Natural killer cell (primary cell): ENCODE measurements around the gene AGAP5. TPM values are rescaled to one million over a fixed set of nuclear protein-coding genes. Genes with fewer than 3 reads are reported as not detected.
"Not testable (repeated sequence)": the region's sequence is repeated elsewhere in the genome, so short reads cannot be mapped to it uniquely, and the experiment has no call there.

Source experiments
- ATAC-seq, 3 donors: fragments of 150-1000 bp in 2 of 3; fragments of 200-7000 bp in 1 of 3; cut with Tn5 transposase; 1 replicate in 1 of 3; 2 replicates in 2 of 3; pipeline ENCODE4 v1.10.0; 2021; ENCODE audit warnings: mild to moderate bottlenecking in 2 of 3, moderate library complexity in 2 of 3
- DNase-seq, 2 donors: peaks; one replicate each; pipeline versions ENCODE4 v3.0.0 to v3.0.0-alpha.2; 2013 to 2021; ENCODE audit warnings: mixed read lengths in 1 of 2
- H3K27ac ChIP-seq: one replicate; pipeline ENCODE4 v1.5.1; 2013; ENCODE audit warnings: mild to moderate bottlenecking, low read length
- H3K27me3 ChIP-seq: one replicate; pipeline ENCODE4 v1.6.1; 2013; ENCODE audit warnings: low read length; ENCODE audit not compliant: control insufficient read depth, insufficient read depth
- H3K36me3 ChIP-seq: one replicate; pipeline ENCODE4 v1.6.1; 2013; ENCODE audit warnings: low read length; ENCODE audit not compliant: control insufficient read depth, insufficient read depth
- H3K4me1 ChIP-seq: one replicate; pipeline ENCODE4 v1.6.1; 2013; ENCODE audit warnings: low read length; ENCODE audit not compliant: control insufficient read depth, insufficient read depth
- H3K4me3 ChIP-seq: one replicate; pipeline ENCODE4 v1.5.1; 2013; ENCODE audit warnings: low read length
- H3K9me3 ChIP-seq: one replicate; pipeline ENCODE4 v1.6.1; 2013; ENCODE audit warnings: low read length; ENCODE audit not compliant: control insufficient read depth, insufficient read depth
- H3K27ac Mint-ChIP-seq, 2 donors: one replicate each; pipeline ENCODE4 v1.8.0; 2022; ENCODE audit warnings: mild to moderate bottlenecking in 2 of 2, mixed read lengths in 2 of 2, moderate library complexity in 1 of 2
- H3K27me3 Mint-ChIP-seq, 2 donors: one replicate each; pipeline ENCODE4 v1.8.0; 2022; ENCODE audit warnings: low read depth in 2 of 2, mixed read lengths in 2 of 2
- H3K36me3 Mint-ChIP-seq: one replicate; pipeline ENCODE4 v1.8.0; 2022; ENCODE audit warnings: mixed read lengths
- H3K4me1 Mint-ChIP-seq, 2 donors: one replicate each; pipeline ENCODE4 v1.8.0; 2022; ENCODE audit warnings: mixed read lengths in 2 of 2
- H3K4me3 Mint-ChIP-seq: one replicate; pipeline ENCODE4 v1.8.0; 2022; ENCODE audit warnings: mild to moderate bottlenecking, moderate library complexity, mixed read lengths
- H3K9me3 Mint-ChIP-seq, 2 donors: one replicate each; pipeline ENCODE4 v1.8.0; 2022; ENCODE audit warnings: mixed read lengths in 2 of 2
- WGBS: methylation state at CpG from one replicate; pipeline ENCODE4 v1.1.7; 2013; ENCODE audit warnings: missing lambda C conversion rate; ENCODE audit not compliant: insufficient coverage; 5-methylcytosine and 5-hydroxymethylcytosine counted together
- intact Hi-C: fragments of 100-400 bp; cut with micrococcal nuclease; formaldehyde crosslinking; loops from one replicate; pipeline ENCODE4 v1.14.2; 2022
- total RNA-seq, 4 donors: library from RNA; stranded (reverse); fragments of 120-200 nt in 1 of 4; gene quantifications; one replicate each; pipeline versions ENCODE4 v1.2.3 to v1.2.4, GENCODE V29; 2013 to 2022

The AGAP5 gene
- total RNA-seq, 3 donors from 2014 or later (not counting 1 experiment from before 2014, with no cell fraction given): 8.4 to 14.6 (median 9.4) TPM

DNA sequence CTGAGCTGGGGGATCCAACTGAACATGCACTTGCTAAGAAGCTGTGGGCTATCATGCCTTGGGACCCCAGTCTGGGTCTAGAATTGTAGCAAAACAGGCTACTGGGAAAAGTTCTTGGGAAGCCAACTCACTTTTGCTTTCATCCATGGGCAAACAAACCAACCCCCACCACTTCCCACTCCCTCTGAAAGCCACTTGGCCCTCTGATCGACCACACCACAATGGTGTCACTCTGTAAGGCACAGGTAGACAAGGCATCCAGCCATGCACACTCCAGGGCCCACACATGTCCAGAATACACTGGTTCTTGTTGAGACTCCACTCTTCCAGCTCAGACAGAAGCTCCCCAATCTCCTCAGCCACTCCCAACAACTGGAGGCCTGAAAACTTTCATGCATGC is 10.2 kb upstream of the AGAP5 start:
- WGBS: 90% methylated on average over 1 of the region's 1 CpG
- H3K4me1 ChIP-seq, ATAC-seq, intact Hi-C loops, DNase-seq, H3K4me1 Mint-ChIP-seq, H3K27me3 Mint-ChIP-seq, H3K4me3 ChIP-seq, H3K27me3 ChIP-seq, H3K27ac Mint-ChIP-seq, H3K27ac ChIP-seq, H3K9me3 ChIP-seq, H3K4me3 Mint-ChIP-seq, H3K9me3 Mint-ChIP-seq, H3K36me3 ChIP-seq, H3K36me3 Mint-ChIP-seq: not testable (repeated sequence)

DNA sequence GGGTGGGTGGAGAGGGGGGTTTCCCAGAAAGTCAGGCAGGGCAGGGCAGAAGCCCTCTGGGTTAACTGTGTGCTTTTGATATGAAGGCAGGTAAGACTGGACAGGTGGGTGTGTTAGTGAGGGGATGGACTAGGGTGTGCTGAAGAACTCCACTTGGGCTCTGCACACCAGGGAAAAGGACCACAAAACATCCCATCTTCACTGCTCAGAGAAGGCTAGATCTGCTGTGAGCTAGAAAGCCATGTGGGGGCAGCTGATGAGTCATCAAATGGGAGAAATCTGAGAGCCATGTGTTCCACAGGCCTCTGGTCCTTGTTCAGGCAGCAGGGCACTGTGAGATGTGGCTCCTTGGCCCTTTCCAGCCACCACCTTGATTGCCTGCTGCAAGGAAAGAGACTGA is 9.7 kb upstream of the AGAP5 start:
- intact Hi-C loops, H3K9me3 ChIP-seq, H3K4me3 ChIP-seq, H3K4me1 ChIP-seq, H3K36me3 Mint-ChIP-seq, H3K4me1 Mint-ChIP-seq, H3K36me3 ChIP-seq, H3K27ac ChIP-seq, H3K27ac Mint-ChIP-seq, ATAC-seq, DNase-seq, H3K27me3 ChIP-seq, H3K9me3 Mint-ChIP-seq, H3K4me3 Mint-ChIP-seq, H3K27me3 Mint-ChIP-seq: not testable (repeated sequence)

DNA sequence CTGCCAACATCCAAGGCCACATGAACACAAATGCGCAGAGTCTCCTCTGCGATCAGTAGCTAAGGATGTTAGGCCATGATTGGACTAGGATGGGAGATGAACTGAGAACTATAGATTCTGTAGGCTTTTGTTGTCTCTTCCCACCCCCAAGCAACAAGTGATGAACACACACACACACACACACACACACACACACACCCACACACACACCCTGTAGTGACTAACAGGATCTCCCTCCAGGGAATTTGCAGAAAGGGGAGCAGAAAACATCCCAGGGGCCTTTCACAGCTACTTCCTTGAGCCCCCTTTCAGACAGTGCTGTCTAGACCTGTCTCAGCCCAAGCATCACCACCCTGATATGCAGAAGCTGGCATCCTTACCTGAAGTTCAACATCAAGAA is 8.6 kb upstream of the AGAP5 start:
- DNase-seq: not testable (repeated sequence)

DNA sequence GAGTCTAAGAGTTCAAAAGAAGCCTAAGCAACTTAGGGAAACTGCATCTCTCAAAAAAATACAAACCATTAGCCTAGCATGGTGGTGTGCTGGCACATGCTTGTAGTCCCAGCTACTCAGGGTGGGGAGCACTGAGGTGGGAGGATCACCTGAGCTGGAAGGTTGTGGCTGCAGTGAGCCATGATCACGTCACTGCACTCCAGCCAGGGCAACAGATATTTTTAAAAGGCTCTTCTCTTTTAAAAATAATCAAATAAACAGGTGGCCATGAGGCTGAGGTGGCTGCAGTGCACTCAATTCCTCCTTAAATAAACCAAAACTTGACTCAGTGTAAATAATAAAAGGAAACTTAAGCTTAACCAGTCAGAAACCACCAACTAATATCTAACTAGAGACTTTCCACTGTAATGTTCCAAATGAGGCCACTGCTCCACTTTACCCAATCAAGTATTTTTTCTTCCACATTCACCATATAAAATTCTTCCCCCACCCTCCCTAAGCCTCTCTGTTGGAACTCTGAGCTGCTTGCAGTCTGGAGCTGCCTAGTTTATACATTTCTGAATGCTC is 7.7 kb upstream of the AGAP5 start:
- H3K4me1 Mint-ChIP-seq, DNase-seq, H3K27me3 Mint-ChIP-seq, intact Hi-C loops, H3K4me3 ChIP-seq, H3K27ac ChIP-seq, H3K27me3 ChIP-seq, H3K27ac Mint-ChIP-seq, H3K4me1 ChIP-seq, H3K9me3 Mint-ChIP-seq, H3K9me3 ChIP-seq, H3K4me3 Mint-ChIP-seq, H3K36me3 ChIP-seq, H3K36me3 Mint-ChIP-seq, ATAC-seq: not testable (repeated sequence)
- WGBS: 57% methylated on average over 1 of the region's 1 CpG

More for the DNA sequence above, 8.6 kb upstream of the AGAP5 start:
- H3K4me1 Mint-ChIP-seq, intact Hi-C loops, H3K4me3 Mint-ChIP-seq, H3K9me3 ChIP-seq, H3K36me3 ChIP-seq, H3K27me3 Mint-ChIP-seq, H3K27me3 ChIP-seq, H3K36me3 Mint-ChIP-seq, H3K27ac ChIP-seq, H3K4me1 ChIP-seq, ATAC-seq, H3K27ac Mint-ChIP-seq, H3K9me3 Mint-ChIP-seq, H3K4me3 ChIP-seq: not testable (repeated sequence)
- 100% methylated on average over 1 of the region's 2 CpGs for WGBS

DNA sequence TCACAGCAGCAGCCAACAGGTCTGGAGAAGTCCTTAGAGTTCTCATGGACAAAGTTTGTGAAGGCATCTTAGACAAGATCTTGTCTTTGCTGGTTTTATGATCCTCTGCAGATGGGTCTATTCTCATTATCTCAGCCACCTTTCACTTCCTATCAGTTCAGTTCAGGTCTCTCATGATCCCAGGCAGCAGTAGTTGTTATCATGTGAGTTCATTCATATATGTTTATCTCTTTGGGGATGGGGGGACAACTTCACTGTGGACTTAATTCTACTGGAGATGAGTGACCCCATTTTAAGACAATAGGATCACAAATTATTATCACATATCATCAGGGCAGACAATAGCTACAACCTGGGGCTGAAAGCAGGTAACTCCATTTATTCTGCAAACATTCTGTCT is 6.0 kb upstream of the AGAP5 start:
- H3K36me3 ChIP-seq, H3K27ac Mint-ChIP-seq, H3K27me3 Mint-ChIP-seq, H3K4me3 Mint-ChIP-seq, H3K4me1 Mint-ChIP-seq, DNase-seq, H3K4me1 ChIP-seq, H3K36me3 Mint-ChIP-seq, intact Hi-C loops, H3K9me3 Mint-ChIP-seq, H3K27ac ChIP-seq, H3K27me3 ChIP-seq, H3K4me3 ChIP-seq, ATAC-seq, H3K9me3 ChIP-seq: not testable (repeated sequence)

DNA sequence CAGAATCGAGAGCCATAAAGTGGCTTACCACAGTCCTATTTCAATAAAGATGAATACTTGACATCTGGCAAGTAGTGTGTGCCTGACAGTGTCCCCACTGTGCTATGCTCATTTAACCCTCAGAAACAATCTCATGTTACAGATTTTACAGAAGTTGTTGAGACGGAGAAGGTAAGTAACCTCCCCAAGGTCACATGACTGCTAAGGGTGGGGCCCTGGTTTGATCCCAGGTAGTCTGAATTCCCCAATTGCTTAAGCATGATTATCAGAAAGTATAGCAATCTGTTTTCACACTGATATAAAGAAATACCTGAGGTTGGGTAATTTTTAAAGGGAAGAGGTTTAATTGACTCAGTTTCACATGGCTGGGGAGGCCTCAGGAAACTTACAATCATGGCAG is 910 bp upstream of the AGAP5 start:
- H3K27me3 ChIP-seq, H3K27ac Mint-ChIP-seq, H3K4me1 ChIP-seq, H3K4me3 ChIP-seq, H3K4me3 Mint-ChIP-seq, H3K9me3 ChIP-seq, H3K36me3 ChIP-seq, ATAC-seq, H3K4me1 Mint-ChIP-seq, DNase-seq, H3K27ac ChIP-seq, H3K36me3 Mint-ChIP-seq, H3K27me3 Mint-ChIP-seq, intact Hi-C loops, H3K9me3 Mint-ChIP-seq: not testable (repeated sequence)
- WGBS: 90% methylated on average over 2 of the region's 2 CpGs

DNA sequence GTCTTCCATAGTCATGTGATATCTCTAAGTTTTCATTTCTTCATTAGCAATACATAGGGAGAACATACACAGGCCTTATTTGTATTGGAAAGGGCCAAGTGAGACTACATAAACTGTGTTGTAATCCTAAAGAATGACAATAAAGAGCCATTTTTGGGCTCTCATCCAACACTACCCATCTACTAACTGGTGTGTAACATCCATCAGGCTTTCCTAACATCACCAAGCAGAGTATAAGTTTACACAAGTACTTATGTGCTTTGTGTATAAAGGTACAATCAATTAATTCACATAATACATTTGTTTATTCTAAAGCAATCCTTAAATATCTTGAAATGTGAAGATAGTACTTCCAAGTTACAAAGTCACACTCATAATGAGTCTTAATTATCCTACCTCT is 2.6 kb downstream of the AGAP5 start:
- DNase-seq, ATAC-seq, H3K27ac ChIP-seq, H3K36me3 ChIP-seq, H3K4me3 ChIP-seq, H3K27ac Mint-ChIP-seq, H3K36me3 Mint-ChIP-seq, H3K4me3 Mint-ChIP-seq, H3K4me1 Mint-ChIP-seq, H3K27me3 ChIP-seq, intact Hi-C loops, H3K4me1 ChIP-seq, H3K9me3 ChIP-seq, H3K27me3 Mint-ChIP-seq, H3K9me3 Mint-ChIP-seq: not testable (repeated sequence)

DNA sequence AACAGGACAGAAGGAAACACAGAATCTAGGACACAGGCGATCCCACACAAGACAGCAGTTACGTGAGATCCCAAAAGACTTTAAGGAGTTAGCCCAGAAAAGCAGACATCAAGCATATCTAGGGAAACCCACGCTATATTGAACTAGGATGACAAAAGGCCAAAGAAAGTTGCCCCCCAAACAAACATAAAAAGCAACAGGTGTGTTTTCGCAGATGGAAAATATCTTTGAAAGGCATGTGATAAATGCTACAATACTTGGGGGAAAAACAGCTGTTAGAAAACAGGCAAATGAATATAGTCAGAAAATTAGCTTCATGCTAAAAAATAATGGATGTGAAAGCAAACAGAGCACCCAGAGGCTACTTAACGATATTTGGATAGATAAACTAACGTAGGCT is 7.2 kb downstream of the AGAP5 start:
- H3K9me3 Mint-ChIP-seq, H3K4me1 ChIP-seq, H3K36me3 ChIP-seq, H3K27ac Mint-ChIP-seq, H3K4me3 Mint-ChIP-seq, H3K36me3 Mint-ChIP-seq, H3K27ac ChIP-seq, H3K4me1 Mint-ChIP-seq, intact Hi-C loops, ATAC-seq, H3K27me3 Mint-ChIP-seq, H3K27me3 ChIP-seq, H3K4me3 ChIP-seq, DNase-seq, H3K9me3 ChIP-seq: not testable (repeated sequence)
- 94% methylated on average over 5 of the region's 6 CpGs for WGBS
